ENCODE results near the gene PWP1.

GRCh38 chr12:107677671-107678070 lies 7.9 kb upstream of the PWP1 start:
- TF ChIP-seq ZFP30 (CRISPR knock-in tag; IDR thresholded peaks at IDR 0.05) (no peak), PPARA (CRISPR knock-in tag; IDR thresholded peaks at IDR 0.05; ENCODE audit: borderline replicate concordance) (no peak), TOX (CRISPR knock-in tag; IDR thresholded peaks at IDR 0.05; ENCODE audit: borderline replicate concordance) (no peak), ZNF565 (CRISPR knock-in tag; conservative IDR thresholded peaks at IDR 0.05; ENCODE audit: low read depth) (no peak), ARNTL (CRISPR knock-in tag; IDR thresholded peaks at IDR 0.05; ENCODE audit: borderline replicate concordance, low read depth) (no peak), ZFP3 (CRISPR knock-in tag; IDR thresholded peaks at IDR 0.05) (no peak), PATZ1 (CRISPR knock-in tag; IDR thresholded peaks at IDR 0.05; ENCODE audit: borderline replicate concordance) (no peak), CSDC2 (CRISPR knock-in tag; IDR thresholded peaks at IDR 0.05) (no peak)
